GM10847 (cell line): ENCODE data around the gene PARD3B.

Experiments
- POLR2A ChIP-seq: IDR thresholded peaks from 2 replicates; pipeline ENCODE4 v1.6.1; 2011; ENCODE audit not compliant: insufficient read length; ENCODE audit errors: extremely low read depth

The PARD3B gene

GRCh38 chr2:205138735-205139134 lies 593.5 kb downstream of the PARD3B start:
- no peak for TF ChIP-seq POLR2A

GRCh38 chr2:205139822-205140463 lies 594.7 kb downstream of the PARD3B start:
- TF ChIP-seq POLR2A, result no peak

- no peak for TF ChIP-seq POLR2A
These were observed 596.1 kb downstream of the PARD3B start for GRCh38 chr2:205141381-205141780.

- no peak for TF ChIP-seq POLR2A
These were observed 600.6 kb downstream of the PARD3B start for GRCh38 chr2:205145888-205146287.

- no peak for TF ChIP-seq POLR2A
These were observed 603.5 kb downstream of the PARD3B start for GRCh38 chr2:205148755-205149154.

- no peak for TF ChIP-seq POLR2A
These were observed 611.2 kb downstream of the PARD3B start for GRCh38 chr2:205156457-205156856.

GRCh38 chr2:205158404-205158803 lies 613.1 kb downstream of the PARD3B start:
- TF ChIP-seq POLR2A, result no peak

- TF ChIP-seq POLR2A, result no peak
These were observed 616.0 kb downstream of the PARD3B start for GRCh38 chr2:205161156-205161839.

- no peak for TF ChIP-seq POLR2A
These were observed 621.5 kb downstream of the PARD3B start for GRCh38 chr2:205166745-205167144.

GRCh38 chr2:205169012-205169411 lies 623.7 kb downstream of the PARD3B start:
- no peak for TF ChIP-seq POLR2A

- TF ChIP-seq POLR2A, result no peak
These were observed 624.2 kb downstream of the PARD3B start for GRCh38 chr2:205169464-205169863.

- TF ChIP-seq POLR2A, result no peak
These were observed 625.1 kb downstream of the PARD3B start for GRCh38 chr2:205170399-205170798.

- no peak for TF ChIP-seq POLR2A
These were observed 626.1 kb downstream of the PARD3B start for GRCh38 chr2:205171261-205171940.

GRCh38 chr2:205175831-205176230 lies 630.6 kb downstream of the PARD3B start:
- no peak for TF ChIP-seq POLR2A

- TF ChIP-seq POLR2A, result no peak
These were observed 631.3 kb downstream of the PARD3B start for GRCh38 chr2:205176546-205176945.

- TF ChIP-seq POLR2A, result no peak
These were observed 632.3 kb downstream of the PARD3B start for GRCh38 chr2:205177546-205177945.
